D721Med (cell line): ENCODE data around the gene FAM168A.

ENCODE experiments used
- DNase-seq: peaks from one replicate; pipeline ENCODE4 v3.0.0; 2011; ENCODE audit warnings: low spot score; ENCODE audit not compliant: insufficient read length
- FAIRE-seq: peaks from 2 replicates; lab custom pipeline; 2011; peaks lifted over from hg19 to GRCh38; lab: Jason Lieb, UNC
- CTCF ChIP-seq: IDR thresholded peaks from 2 replicates; pipeline ENCODE4 v1.5.1; 2012; ENCODE audit warnings: mild to moderate bottlenecking, control low read depth; ENCODE audit not compliant: insufficient read depth; ENCODE audit errors: missing control alignments

Gene FAM168A

GRCh38 chr11:73570415-73571114, 27.3 kb downstream of the FAM168A start:
- TF ChIP-seq CTCF: no peak
- DNase-seq (no peak), FAIRE-seq (no peak)

GRCh38 chr11:73566977-73567755, 30.7 kb downstream of the FAM168A start:
- FAIRE-seq: no peak
- DNase-seq: no peak
- no peak for TF ChIP-seq CTCF

DNA sequence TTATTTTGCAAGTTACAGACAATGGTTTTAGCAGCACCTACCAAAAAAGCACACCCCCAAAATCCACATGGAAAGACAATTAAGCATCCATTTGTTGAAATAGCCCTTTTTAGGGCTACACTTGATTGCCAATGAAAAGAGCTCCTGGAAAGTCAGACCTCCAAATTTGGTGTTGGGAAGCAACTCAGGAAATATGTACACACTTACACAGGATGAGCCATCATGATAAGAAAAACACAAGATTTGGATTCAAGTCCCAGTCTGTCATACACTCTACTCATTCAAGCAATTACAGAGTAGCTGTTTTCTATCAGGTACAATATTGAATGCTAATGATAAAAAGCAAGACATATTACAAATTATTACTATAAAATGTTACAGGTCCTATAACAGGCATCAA, 31.5 kb downstream of the FAM168A start:
- DNase-seq: no peak
- no peak for FAIRE-seq
- TF ChIP-seq CTCF: no peak

- TF ChIP-seq CTCF: no peak
- FAIRE-seq (peak; percentile 92), DNase-seq (no peak)
Observed at GRCh38 chr11:73565804-73566203, 32.1 kb downstream of the FAM168A start.

DNA sequence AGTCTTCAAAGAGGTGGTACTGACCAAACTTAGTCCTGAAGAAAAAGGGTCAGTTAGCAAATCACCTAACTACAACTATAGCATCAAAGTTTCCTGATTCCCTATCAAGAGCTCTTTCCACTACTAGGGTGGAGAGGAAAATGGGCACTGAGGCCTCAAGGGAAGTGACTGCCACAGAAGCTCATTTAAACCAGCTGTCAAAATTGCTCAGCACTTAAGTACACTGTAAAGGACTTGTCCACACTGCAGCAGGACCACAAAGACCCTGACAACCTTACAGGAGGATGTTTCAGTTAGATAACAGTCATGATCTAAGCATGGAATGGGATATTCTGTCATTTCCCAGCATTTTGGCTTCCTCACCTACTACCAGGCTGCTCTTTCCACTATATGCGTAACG, 33.0 kb downstream of the FAM168A start:
- no peak for TF ChIP-seq CTCF
- FAIRE-seq: no peak
- no peak for DNase-seq

DNA sequence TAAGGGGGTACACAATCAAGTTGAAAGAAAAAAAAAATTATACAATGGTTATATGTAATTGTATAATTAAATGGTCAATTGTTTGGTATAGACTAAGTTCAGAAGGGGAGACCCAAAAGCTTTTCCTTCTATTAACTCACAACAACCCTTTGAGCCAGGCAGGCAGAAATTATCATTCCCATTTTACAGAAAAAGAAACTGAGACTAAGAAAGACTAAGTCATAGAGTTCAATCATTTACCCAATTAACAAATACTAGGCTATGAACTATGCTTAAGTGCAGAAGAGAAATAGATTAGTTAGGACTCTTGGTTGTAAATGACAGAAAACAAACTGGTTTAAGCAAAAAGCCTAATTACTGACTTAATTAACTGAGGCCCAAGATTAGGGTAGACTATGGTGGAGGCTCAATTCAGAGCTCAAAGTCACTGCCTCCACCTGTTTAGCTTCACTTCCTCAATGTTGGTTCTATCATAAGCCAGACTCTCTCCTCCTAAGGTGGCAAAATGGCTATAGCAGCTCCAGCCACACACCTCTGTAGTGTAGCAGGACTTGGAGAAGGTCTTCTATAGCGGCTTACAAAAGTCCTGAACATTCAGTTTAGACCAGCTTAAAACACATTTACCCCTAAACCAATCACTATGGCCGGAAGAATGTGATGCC, 34.2 kb downstream of the FAM168A start:
- no peak for TF ChIP-seq CTCF
- FAIRE-seq: no peak
- no peak for DNase-seq
